ENCODE measurements around the gene ARL5B. TPM values are rescaled to one million over a fixed set of nuclear protein-coding genes. Genes with fewer than 3 reads are reported as not detected.
A peak's percentile ranks its signal among the peaks of the same experiment; 100 is the strongest.

The ARL5B gene
- total RNA-seq: 10 to 100 TPM; 15.1 to 15.7 TPM
- polyA plus RNA-seq (ENCODE audit: insufficient read length in 6 of 6): 10 to 100 TPM; 40.7 to 44.8 (median 42.1) TPM
- long read RNA-seq, donor 1, full-length matches to known transcripts: 16 of 21 reads
- long read RNA-seq, donor 1, partial matches to known transcripts: 5 of 21 reads
- long read RNA-seq, donor 1, other reads (novel, unspliced or antisense): 0 of 21 reads
- long read RNA-seq, donor 2, full-length matches to known transcripts: 7 of 7 reads
- long read RNA-seq, donor 2, partial matches to known transcripts: 0 of 7 reads
- long read RNA-seq, donor 2, other reads (novel, unspliced or antisense): 0 of 7 reads
- long read RNA-seq, donor 3, full-length matches to known transcripts: 9 of 9 reads
- long read RNA-seq, donor 3, partial matches to known transcripts: 0 of 9 reads
- long read RNA-seq, donor 3, other reads (novel, unspliced or antisense): 0 of 9 reads
- long read RNA-seq, donor 4, partial matches to known transcripts: 0 of 3 reads
- long read RNA-seq, donor 4, other reads (novel, unspliced or antisense): 3 of 3 reads
- long read RNA-seq, donor 5, full-length matches to known transcripts: 15 of 15 reads
- long read RNA-seq, donor 5, partial matches to known transcripts: 0 of 15 reads
- long read RNA-seq, donor 5, other reads (novel, unspliced or antisense): 0 of 15 reads
- long read RNA-seq, donor 6, full-length matches to known transcripts: 7 of 7 reads
- long read RNA-seq, donor 6, partial matches to known transcripts: 0 of 7 reads
- long read RNA-seq, donor 6, other reads (novel, unspliced or antisense): 0 of 7 reads
- long read RNA-seq, donor 7, full-length matches to known transcripts: 3 of 3 reads
- long read RNA-seq, donor 7, partial matches to known transcripts: 0 of 3 reads
- long read RNA-seq, donor 7, other reads (novel, unspliced or antisense): 0 of 3 reads
- long read RNA-seq, donor 8, full-length matches to known transcripts: 15 of 15 reads
- long read RNA-seq, donor 8, partial matches to known transcripts: 0 of 15 reads
- long read RNA-seq, donor 8, other reads (novel, unspliced or antisense): 0 of 15 reads
- long read RNA-seq, donor 9: 0 reads
- long read RNA-seq, donor 10: 0 reads
- long read RNA-seq, donor 11, full-length matches to known transcripts: 12 of 12 reads
- long read RNA-seq, donor 11, partial matches to known transcripts: 0 of 12 reads
- long read RNA-seq, donor 11, other reads (novel, unspliced or antisense): 0 of 12 reads
- long read RNA-seq, donor 12, full-length matches to known transcripts: 13 of 13 reads
- long read RNA-seq, donor 12, partial matches to known transcripts: 0 of 13 reads
- long read RNA-seq, donor 12, other reads (novel, unspliced or antisense): 0 of 13 reads

DNA sequence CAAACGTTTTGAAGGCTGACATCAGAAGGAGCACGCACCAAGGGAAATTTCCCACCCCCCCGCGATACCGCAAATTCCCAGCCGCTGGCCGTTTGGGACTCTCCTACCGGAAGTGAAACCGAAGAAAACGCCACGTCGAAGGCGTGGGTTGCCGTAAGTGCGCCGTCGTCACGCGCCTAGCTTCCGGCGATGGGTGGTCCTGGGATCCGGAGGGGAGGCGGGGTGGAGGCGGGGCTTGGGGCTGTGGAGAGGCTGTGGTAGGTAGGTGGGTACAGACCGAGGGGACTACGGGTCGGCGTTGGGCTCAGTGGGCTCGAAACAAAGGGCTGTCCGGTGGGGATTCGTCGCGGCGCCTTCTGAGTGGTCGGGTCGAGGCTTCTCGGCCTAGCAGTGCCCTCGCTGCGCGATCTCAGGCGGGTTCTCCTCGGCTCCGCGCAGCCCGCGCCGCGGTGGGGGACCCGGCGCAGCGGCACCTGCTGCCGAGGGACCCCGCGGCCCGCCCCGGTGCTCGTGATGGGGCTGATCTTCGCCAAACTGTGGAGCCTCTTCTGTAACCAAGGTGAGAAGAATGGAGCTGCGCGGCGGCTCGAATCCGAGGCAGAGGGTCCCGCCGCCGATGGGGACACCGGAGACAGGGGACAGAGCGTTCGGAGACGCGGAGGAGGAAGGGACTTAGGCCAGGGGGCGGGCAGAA is at the start of gene ARL5B:
Gene ARL5B, plus strand, starts transcription at position 307 of the 694 bp plus-strand sequence. Its CDS starts 207 bp downstream, at position 514.
- DNase-seq (peak; percentile 95 to 99 (median 98)), ATAC-seq (peak; percentile 98)
- H3K36me3 ChIP-seq: no peaks in the 10 kb centered on the region
- peak within 1 kb of the TSS; percentile 96 to 97 for H3K27ac ChIP-seq
- no peaks in the 10 kb centered on the region for H3K27me3 ChIP-seq
- TF ChIP-seq CTCF (IDR thresholded peaks at IDR 0.05): no peak
- peaks cover 17 to 38% of the 10 kb centered on the region in 2 donors for H3K4me1 ChIP-seq
- H3K4me3 ChIP-seq: peak within 1 kb of the TSS; percentile 93 to 94
- intact Hi-C loops (cut with DNase I): no loop called here
- no peaks in the 10 kb centered on the region for H3K9me3 ChIP-seq

DNA sequence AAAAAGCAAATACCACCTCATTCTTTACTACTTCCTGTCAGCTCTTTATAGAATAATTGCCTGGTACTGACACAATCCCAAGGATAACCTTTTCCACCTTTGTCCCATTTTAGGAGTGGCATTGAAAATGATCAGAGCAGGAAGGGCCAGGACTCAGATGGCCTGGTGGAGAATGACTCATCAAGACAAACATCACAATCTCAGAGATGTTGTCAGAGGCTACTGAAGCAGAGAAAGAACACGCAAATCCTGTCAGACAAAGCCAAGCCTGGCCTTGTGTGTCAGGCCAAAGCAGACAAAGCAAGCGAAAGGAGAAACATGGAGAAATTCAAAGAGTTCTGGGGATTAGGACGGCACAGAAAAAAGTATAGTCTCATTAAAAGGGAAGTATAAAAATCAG is 48.7 kb upstream of the ARL5B start:
- no peak for DNase-seq
- H3K9me3 ChIP-seq: no peaks in the 10 kb centered on the region
- H3K4me3 ChIP-seq: no peak overlapping the region
- TF ChIP-seq CTCF (IDR thresholded peaks at IDR 0.05): no peak
- ATAC-seq: peak; percentile 40
- intact Hi-C loops (cut with DNase I): no loop called here
- H3K4me1 ChIP-seq: peaks cover 0 to 5% of the 10 kb centered on the region in 2 donors
- no peaks in the 10 kb centered on the region for H3K27me3 ChIP-seq
- peaks cover 0 to 16% of the 10 kb centered on the region in 2 donors for H3K36me3 ChIP-seq
- no peak overlapping the region for H3K27ac ChIP-seq

- H3K36me3 ChIP-seq: peaks cover 0 to 16% of the 10 kb centered on the region in 2 donors
- no peak for ATAC-seq
- H3K27ac ChIP-seq: no peak overlapping the region
- intact Hi-C loops (cut with DNase I): no loop called here
- DNase-seq: no peak
- no peak for TF ChIP-seq CTCF (IDR thresholded peaks at IDR 0.05)
- no peak overlapping the region for H3K4me3 ChIP-seq
- H3K27me3 ChIP-seq: no peaks in the 10 kb centered on the region
- peaks cover 0 to 5% of the 10 kb centered on the region in 2 donors for H3K4me1 ChIP-seq
- no peaks in the 10 kb centered on the region for H3K9me3 ChIP-seq
Observed at GRCh38 chr10:18611168-18611567, 48.1 kb upstream of the ARL5B start.

DNA sequence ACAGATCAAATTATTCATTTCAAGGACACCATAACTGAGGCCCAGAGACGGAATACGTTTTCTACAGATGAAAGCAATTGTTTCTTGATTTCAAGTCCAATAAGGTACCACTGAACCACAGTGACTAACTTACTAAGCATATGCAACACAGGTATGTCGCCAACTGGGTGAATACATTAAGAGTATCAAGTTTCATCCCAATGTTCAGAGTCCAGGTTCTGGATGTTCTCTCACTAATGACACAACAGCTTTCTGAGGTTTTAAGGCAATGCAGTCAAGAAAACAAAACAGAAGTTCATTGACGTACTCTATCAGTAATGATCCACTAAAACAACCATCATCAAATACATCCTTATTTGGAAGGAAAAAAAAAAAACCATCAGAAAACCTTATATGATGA is 43.6 kb upstream of the ARL5B start:
- peaks cover 0 to 19% of the 10 kb centered on the region in 2 donors for H3K36me3 ChIP-seq
- H3K27me3 ChIP-seq: no peaks in the 10 kb centered on the region
- intact Hi-C loops (cut with DNase I): no loop called here
- DNase-seq: no peak
- ATAC-seq: no peak
- H3K27ac ChIP-seq: no peak overlapping the region
- no peaks in the 10 kb centered on the region for H3K4me1 ChIP-seq
- no peak for TF ChIP-seq CTCF (IDR thresholded peaks at IDR 0.05)
- no peaks in the 10 kb centered on the region for H3K9me3 ChIP-seq
- H3K4me3 ChIP-seq: no peak overlapping the region

Data from left lung (tissue), 14 donors.